ENCODE data around the gene AMTN. TPM values are rescaled to one million over a fixed set of nuclear protein-coding genes. Genes with fewer than 3 reads are reported as not detected.

The AMTN gene
- total RNA-seq, 4 donors from 2014 or later, result not detected

- no peak overlapping the region for H3K4me3 ChIP-seq
- peaks cover 0 to 6% (median 0%) of the 10 kb centered on the region in 4 donors for H3K9me3 ChIP-seq
- no peak for TF ChIP-seq POLR2A (IDR thresholded peaks at IDR 0.05)
- no peak for TF ChIP-seq CTCF (IDR thresholded peaks at IDR 0.05)
- no peak for TF ChIP-seq EP300 (IDR thresholded peaks at IDR 0.05)
- no peaks in the 10 kb centered on the region for H3K36me3 ChIP-seq
- H3K27ac ChIP-seq, result no peak overlapping the region
- H3K27me3 ChIP-seq, result no peaks in the 10 kb centered on the region
- no peaks in the 10 kb centered on the region for H3K4me1 ChIP-seq
- no peak for DNase-seq (ENCODE audit: low spot score in 2 of 2)
Observed at GRCh38 chr4:70575964-70576363, 57.6 kb downstream of the AMTN start.

- no peak for DNase-seq (ENCODE audit: low spot score in 2 of 2)
- WGBS, 2 donors, result 24 to 41% methylated on average over 6 of the region's 6 CpGs
- H3K36me3 ChIP-seq, result no peaks in the 10 kb centered on the region
- no peak overlapping the region for H3K27ac ChIP-seq
- no peak overlapping the region for H3K4me3 ChIP-seq
- no peaks in the 10 kb centered on the region for H3K4me1 ChIP-seq
- H3K27me3 ChIP-seq, result no peaks in the 10 kb centered on the region
- peaks cover 0 to 6% (median 0%) of the 10 kb centered on the region in 4 donors for H3K9me3 ChIP-seq
- TF ChIP-seq EP300 (IDR thresholded peaks at IDR 0.05) (no peak), POLR2A (IDR thresholded peaks at IDR 0.05) (no peak), CTCF (IDR thresholded peaks at IDR 0.05) (no peak)
Observed at GRCh38 chr4:70577220-70577927, 59.0 kb downstream of the AMTN start.

- Histone ChIP-seq H3K4me1 (no peaks in the 10 kb centered on the region), H3K36me3 (no peaks in the 10 kb centered on the region), H3K27me3 (no peaks in the 10 kb centered on the region), H3K4me3 (no peak overlapping the region), H3K9me3 (peaks cover 0 to 3% (median 0%) of the 10 kb centered on the region in 4 donors), H3K27ac (no peak overlapping the region)
- no peak for DNase-seq (ENCODE audit: low spot score in 2 of 2)
- TF ChIP-seq EP300 (IDR thresholded peaks at IDR 0.05) (no peak), POLR2A (IDR thresholded peaks at IDR 0.05) (no peak)
- 91 to 94% methylated on average over 2 of the region's 2 CpGs for WGBS, 2 donors
Observed at GRCh38 chr4:70581980-70582379, 63.6 kb downstream of the AMTN start.

Other genes with a start within 250 kb of the AMTN start
- gene CABS1, start 183.6 kb upstream of the AMTN start, total RNA-seq, result not detected
- gene SMR3A, start 157.8 kb upstream of the AMTN start, total RNA-seq, result not detected
- gene SMR3B, start 135.4 kb upstream of the AMTN start, total RNA-seq, result not detected
- gene OPRPN, start 120.6 kb upstream of the AMTN start, total RNA-seq, result not detected
- gene MUC7, start 46.4 kb upstream of the AMTN start, total RNA-seq, result not detected
- not detected for gene AMBN, start 73.7 kb downstream of the AMTN start, total RNA-seq
- gene ENAM, start 110.2 kb downstream of the AMTN start, total RNA-seq, result not detected
- gene JCHAIN, start 147.9 kb downstream of the AMTN start, total RNA-seq, result 10 to 100 TPM in 1 of 4 donors, 1 to 10 TPM in 3; 3.1 to 17.4 (median 4.8) TPM
- gene UTP3, start 170.0 kb downstream of the AMTN start, total RNA-seq, result 10 to 100 TPM; 14.3 to 19.4 (median 17.0) TPM
- gene RUFY3, start 203.4 kb downstream of the AMTN start, total RNA-seq, result 100 to 1,000 TPM in 1 of 4 donors, 10 to 100 TPM in 3; 84.5 to 124 (median 88.8) TPM

Data from tibial nerve (tissue), 4 donors.